ENCODE measurements around the gene TBC1D23.

DNA sequence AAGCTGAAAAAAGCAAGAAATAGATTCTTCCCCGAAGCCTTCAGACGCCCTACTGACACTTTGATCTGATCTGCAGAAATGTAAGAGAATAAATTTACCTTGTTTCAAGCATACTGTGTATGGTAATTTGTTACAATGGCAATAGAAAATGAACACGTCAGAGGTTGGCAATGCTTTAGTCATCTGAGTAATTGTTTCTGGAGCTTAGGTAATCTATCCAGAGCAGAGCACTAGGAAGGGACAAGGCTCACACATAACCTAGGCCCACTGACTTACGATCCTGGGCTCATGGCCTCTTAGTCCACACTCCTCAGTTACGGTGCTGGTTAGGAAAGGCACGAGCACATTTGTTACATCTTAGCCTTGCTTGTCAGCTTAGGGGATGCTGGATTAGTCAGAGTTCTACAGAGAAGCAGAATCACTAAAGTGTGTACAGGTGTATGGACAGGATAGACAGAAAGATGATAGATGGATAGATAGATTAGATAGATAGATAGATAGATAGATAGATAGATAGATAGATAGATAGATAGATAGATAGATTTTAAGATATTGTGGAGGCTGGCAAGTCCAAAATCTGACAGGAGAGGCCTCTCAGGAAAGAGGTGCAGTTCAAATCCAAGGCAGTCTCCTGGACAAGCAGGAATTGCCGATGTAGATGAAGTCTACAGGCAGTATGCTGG is 46.8 kb upstream of the TBC1D23 start:
- TF ChIP-seq CTCF (optimal IDR thresholded peaks at IDR 0.05 in 1 of 3, IDR thresholded peaks at IDR 0.05 in 1 of 3, conservative IDR thresholded peaks at IDR 0.05 in 1 of 3; ENCODE audit: extremely low read depth in 1 of 3, insufficient read depth in 2 of 3, low read length in 3 of 3) (no peak), EZH2 (IDR thresholded peaks at IDR 0.05; ENCODE audit: low read length) (no peak)

Measured in keratinocyte (primary cell).